GM23248 (cell line): ENCODE measurements around the gene DNAJC17.

Source experiments
- EZH2 ChIP-seq: fragments of 200-600 bp; sonication (generic); IDR thresholded peaks from 2 replicates; pipeline ENCODE4 v1.6.1; 2018; ENCODE audit warnings: antibody characterized with exemption, mild to moderate bottlenecking; ENCODE audit not compliant: insufficient read depth, poor library complexity, severe bottlenecking
- EZH2phosphoT487 ChIP-seq: fragments of 200-600 bp; sonication (generic); IDR thresholded peaks from 2 replicates; pipeline ENCODE4 v1.6.1; 2018; ENCODE audit warnings: antibody characterized with exemption, moderate library complexity, mild to moderate bottlenecking, low read depth; ENCODE audit not compliant: insufficient read depth

GRCh38 chr15:40815042-40815698 lies 7.9 kb upstream of the DNAJC17 start:
- TF ChIP-seq EZH2, result no peak
- TF ChIP-seq EZH2phosphoT487, result no peak
